Colonic mucosa (tissue), 4 donors: ENCODE data around the gene SSBP1. TPM values are rescaled to one million over a fixed set of nuclear protein-coding genes. Genes with fewer than 3 reads are reported as not detected.

Source experiments
- DNase-seq: peaks from one replicate; pipeline ENCODE4 v3.0.0-alpha.2; 2020
- H3K27ac ChIP-seq: fragments of 200-600 bp; one replicate; pipeline ENCODE4 v1.8.0; 2021
- H3K27me3 ChIP-seq: fragments of 200-600 bp; one replicate; pipeline ENCODE4 v1.8.0; 2021
- H3K36me3 ChIP-seq: fragments of 200-600 bp; one replicate; pipeline ENCODE4 v1.8.0; 2021
- H3K4me1 ChIP-seq: fragments of 200-600 bp; one replicate; pipeline ENCODE4 v1.8.0; 2021; ENCODE audit warnings: mild to moderate bottlenecking
- H3K4me3 ChIP-seq: fragments of 200-600 bp; one replicate; pipeline ENCODE4 v1.8.0; 2021
- H3K9ac ChIP-seq, 2 donors: one replicate each; pipeline ENCODE4 v1.7.0; 2013; ENCODE audit warnings: control low read depth in 2 of 2, low read depth in 2 of 2, low read length in 2 of 2
- H3K9me3 ChIP-seq: fragments of 200-600 bp; one replicate; pipeline ENCODE4 v1.8.0; 2021
- intact Hi-C: fragments of 100-400 bp; cut with DNase I; formaldehyde crosslinking; loops from one replicate; pipeline ENCODE4 v1.14.1; 2022
- total RNA-seq, 2 donors: library from RNA; stranded (reverse); fragmentation: NEBNext Ultra II Directional in 1 of 2; extraction: Animal tissue kit (Norgen Biotek cat#: 25700) in 1 of 2; gene quantifications; one replicate each; pipeline ENCODE4 v1.2.1, GENCODE V29; 2021
- TF ChIP-seq, protein P1 (sequence below): fragments of 200-600 bp; IDR thresholded peaks from one replicate; pipeline ENCODE4 v1.8.0; 2022; ENCODE audit warnings: antibody characterized with exemption, mild to moderate bottlenecking
- donor health status: healthy.
- donor health status: DM: no; HTN: no; CAD: no.
- donor health status: DM: no; HTN: no; CAD: no.

SSBP1 gene
- total RNA-seq, 2 donors from 2014 or later = 76.7 to 130 TPM

DNA sequence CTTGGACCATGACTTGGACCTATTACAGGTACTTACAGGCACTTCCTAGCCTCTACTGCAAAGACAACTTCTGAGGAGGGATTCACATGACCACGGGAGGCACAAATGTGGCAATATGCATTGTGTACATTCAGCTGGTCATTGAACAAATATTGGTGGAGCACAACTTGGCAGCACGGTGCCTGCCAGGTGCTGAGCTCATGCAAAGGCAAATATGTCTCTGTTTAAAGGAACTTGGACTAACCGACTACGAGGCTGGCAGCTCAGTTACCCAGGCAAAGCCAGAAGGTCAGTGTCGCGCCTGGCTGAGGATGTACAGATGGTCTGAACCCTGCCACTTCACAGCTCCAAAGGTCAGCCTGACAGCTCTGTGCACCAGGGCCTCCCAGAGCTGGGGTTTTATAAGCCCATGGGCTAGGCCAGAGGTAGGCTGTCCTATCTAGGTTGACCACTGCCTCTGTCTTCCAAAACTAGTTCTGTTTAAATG lies 42.3 kb upstream of the SSBP1 start:
- intact Hi-C loops = no loop called here
- peak; percentile 70 for DNase-seq
- no peaks in the 10 kb centered on the region for H3K9me3 ChIP-seq

DNA sequence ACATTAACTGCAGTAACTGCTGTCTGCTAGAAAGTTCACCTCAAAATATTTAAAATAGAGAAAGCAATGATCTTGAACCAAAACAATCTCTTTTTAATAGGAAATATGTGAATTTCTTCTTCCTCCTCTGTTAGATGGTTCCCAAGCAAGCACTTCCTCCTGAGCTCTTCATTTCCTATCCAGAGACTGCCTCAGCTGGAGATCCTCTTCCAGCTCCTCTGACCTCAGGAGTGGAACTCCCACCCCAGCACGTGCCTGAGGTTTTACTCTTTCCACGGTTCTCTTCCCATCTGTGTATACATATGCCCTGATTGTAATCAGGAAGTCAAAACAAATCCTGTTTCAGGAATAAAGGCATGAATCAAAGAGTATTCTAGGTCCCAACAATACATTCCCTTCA lies 41.8 kb upstream of the SSBP1 start:
- no peak overlapping the region for H3K4me3 ChIP-seq
- H3K27ac ChIP-seq = peak overlapping the region; percentile 38
- no peak overlapping the region for H3K9ac ChIP-seq
- peaks cover 6% of the 10 kb centered on the region for H3K4me1 ChIP-seq
- no peaks in the 10 kb centered on the region for H3K9me3 ChIP-seq
- DNase-seq = peak; percentile 31
- H3K36me3 ChIP-seq = no peaks in the 10 kb centered on the region
- TF ChIP-seq, protein P1, sequence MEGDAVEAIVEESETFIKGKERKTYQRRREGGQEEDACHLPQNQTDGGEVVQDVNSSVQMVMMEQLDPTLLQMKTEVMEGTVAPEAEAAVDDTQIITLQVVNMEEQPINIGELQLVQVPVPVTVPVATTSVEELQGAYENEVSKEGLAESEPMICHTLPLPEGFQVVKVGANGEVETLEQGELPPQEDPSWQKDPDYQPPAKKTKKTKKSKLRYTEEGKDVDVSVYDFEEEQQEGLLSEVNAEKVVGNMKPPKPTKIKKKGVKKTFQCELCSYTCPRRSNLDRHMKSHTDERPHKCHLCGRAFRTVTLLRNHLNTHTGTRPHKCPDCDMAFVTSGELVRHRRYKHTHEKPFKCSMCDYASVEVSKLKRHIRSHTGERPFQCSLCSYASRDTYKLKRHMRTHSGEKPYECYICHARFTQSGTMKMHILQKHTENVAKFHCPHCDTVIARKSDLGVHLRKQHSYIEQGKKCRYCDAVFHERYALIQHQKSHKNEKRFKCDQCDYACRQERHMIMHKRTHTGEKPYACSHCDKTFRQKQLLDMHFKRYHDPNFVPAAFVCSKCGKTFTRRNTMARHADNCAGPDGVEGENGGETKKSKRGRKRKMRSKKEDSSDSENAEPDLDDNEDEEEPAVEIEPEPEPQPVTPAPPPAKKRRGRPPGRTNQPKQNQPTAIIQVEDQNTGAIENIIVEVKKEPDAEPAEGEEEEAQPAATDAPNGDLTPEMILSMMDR = no peak
- H3K27me3 ChIP-seq = no peaks in the 10 kb centered on the region
- intact Hi-C loops = no loop called here

More for the DNA sequence above, 42.3 kb upstream of the SSBP1 start:
- Histone ChIP-seq H3K4me1 (peaks cover 6% of the 10 kb centered on the region), H3K9ac (no peak overlapping the region), H3K36me3 (no peaks in the 10 kb centered on the region), H3K4me3 (no peak overlapping the region), H3K27me3 (no peaks in the 10 kb centered on the region), H3K27ac (peak overlapping the region; percentile 38)
- TF ChIP-seq, protein P1 = no peak

DNA sequence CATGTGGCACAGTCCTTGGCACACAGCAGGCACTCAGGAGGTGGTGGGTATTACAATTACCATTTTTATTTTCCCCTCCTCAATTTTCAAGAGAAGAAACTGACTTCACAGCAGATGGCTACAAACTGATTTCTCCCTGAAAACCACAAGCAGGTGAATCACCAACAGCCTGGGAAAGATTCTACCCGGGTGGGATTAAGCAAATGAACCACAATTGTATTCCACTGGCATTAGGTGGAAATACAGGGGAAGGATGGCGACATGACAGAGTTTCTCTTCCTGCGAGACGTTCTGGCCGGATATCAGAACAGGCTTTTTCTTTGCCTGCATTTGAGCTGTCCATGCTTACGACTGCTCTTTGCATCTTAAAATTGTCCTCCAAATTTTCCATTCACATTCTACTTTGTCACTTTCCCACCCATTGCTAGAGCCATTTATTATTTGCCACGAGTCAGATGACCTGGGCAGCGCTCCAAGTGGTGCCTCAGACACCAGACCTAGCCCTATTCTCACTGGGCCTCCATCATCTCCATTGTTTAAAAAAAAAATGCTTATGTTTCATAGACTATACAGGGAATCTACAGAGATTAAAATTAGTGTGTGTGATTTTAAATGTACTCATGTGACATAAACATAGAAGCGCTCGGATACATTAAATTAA lies 40.8 kb upstream of the SSBP1 start:
- Histone ChIP-seq H3K27me3 (no peaks in the 10 kb centered on the region), H3K36me3 (no peaks in the 10 kb centered on the region), H3K9ac (no peak overlapping the region), H3K9me3 (no peaks in the 10 kb centered on the region), H3K4me3 (no peak overlapping the region), H3K4me1 (peaks cover 6% of the 10 kb centered on the region), H3K27ac (no peak overlapping the region)
- TF ChIP-seq, protein P1 = no peak
- intact Hi-C loops = no loop called here
- no peak for DNase-seq

DNA sequence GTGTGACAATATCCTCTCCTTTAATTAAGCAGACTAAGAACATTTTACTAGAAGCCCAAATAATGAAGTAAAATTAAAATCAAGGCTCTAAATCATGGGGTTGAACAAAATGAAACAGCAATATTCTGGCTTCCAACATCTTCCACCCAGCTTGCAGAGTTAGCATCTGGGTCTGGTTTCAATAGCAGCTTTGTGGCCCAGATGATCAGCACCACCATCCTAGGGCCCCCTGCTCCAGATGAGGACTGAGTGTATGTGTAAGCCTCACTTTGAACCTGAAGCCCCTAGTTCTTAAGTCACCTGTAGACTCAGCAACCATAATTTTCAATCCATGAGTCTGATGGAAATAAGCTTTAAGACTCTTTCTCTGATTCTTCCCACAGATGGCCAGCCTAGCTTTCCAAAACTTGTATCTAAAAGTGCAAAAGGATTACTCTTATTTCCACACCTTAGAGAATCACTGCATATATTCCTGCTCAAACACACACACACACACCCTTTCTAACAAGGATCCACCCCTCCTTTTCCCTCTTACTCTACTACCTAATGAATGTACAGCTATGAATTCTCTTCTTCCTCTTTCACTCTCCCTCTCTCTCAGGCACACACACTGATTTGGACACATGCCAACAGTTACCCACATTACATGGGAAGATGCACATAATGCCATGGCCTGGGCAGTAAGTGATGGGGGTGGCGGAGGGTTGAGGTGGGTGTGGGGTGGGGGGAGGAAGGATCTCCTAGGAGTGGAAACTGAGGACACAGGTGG lies 39.7 kb upstream of the SSBP1 start:
- H3K4me3 ChIP-seq = no peak overlapping the region
- intact Hi-C loops = no loop called here
- no peaks in the 10 kb centered on the region for H3K9me3 ChIP-seq
- H3K27ac ChIP-seq = no peak overlapping the region
- TF ChIP-seq, protein P1 = no peak
- H3K36me3 ChIP-seq = no peaks in the 10 kb centered on the region
- H3K4me1 ChIP-seq = peaks cover 6% of the 10 kb centered on the region
- no peak for DNase-seq
- H3K9ac ChIP-seq = no peak overlapping the region
- H3K27me3 ChIP-seq = no peaks in the 10 kb centered on the region

DNA sequence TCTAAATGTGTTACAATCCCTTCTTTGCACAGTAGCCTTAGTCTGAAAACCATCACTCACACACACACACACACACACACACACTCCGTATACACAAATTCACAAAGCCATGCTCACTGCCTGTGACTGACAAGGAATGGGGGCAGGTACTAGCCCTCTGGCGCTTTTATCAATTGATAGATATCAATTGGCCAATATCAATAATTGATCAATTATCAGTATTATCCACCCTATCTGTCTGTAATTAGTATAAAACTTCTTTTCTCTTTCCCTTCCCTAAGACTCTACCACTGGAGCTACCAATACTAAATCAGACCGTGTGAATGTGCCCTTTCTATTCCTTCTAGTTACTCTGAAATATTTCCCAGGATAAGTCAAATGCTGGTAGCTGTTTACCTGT lies 38.3 kb upstream of the SSBP1 start:
- TF ChIP-seq, protein P1 = no peak
- intact Hi-C loops = no loop called here
- Histone ChIP-seq H3K27ac (no peak overlapping the region), H3K36me3 (no peaks in the 10 kb centered on the region), H3K4me1 (peaks cover 12% of the 10 kb centered on the region), H3K9me3 (no peaks in the 10 kb centered on the region), H3K27me3 (no peaks in the 10 kb centered on the region), H3K4me3 (no peak overlapping the region), H3K9ac (no peak overlapping the region)
- no peak for DNase-seq
